ENCODE measurements around the gene UGT1A10.
"Not testable (repeated sequence)": the region's sequence is repeated elsewhere in the genome, so short reads cannot be mapped to it uniquely, and the experiment has no call there.

The UGT1A10 gene

DNA sequence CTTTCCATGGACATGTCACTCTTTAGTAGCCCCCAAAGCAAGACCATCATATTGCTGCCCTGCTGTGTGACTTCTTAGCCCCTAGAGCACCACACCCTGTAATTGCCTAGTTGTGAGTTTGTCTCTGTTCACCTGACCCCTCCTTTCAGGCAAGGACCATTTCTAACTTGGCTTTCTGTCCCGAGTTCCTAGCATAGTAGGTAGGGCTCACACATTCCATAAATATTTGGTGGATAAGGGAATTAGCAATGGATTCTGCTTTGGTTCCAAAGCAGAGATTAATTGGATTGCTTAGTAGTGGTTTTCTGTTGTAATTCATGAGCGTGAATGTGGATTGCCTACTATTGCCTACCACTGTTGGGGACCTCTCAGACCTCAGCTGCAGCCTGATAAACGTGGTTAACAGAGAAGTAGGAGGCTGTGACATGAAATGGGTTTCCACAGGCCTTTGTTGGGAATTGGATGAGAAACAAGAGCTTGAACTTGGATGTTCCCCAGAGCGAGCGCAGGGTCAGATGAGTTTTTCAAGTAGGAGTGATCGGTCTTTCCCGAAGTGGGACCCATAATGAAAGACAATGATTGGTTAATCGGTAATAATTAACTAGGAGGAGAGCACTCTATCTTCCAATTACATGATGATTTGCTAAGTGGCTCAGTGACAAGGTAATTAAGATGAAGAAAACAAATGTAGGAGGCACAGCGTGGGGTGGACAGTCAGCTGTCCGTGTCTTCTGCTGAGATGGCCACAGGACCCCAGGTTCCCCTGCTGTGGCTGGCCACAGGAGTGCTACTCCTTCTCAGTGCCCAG, 110.4 kb downstream of the UGT1A10 start:
- no peak for TF ChIP-seq ZFX (IDR thresholded peaks at IDR 0.05; ENCODE audit: borderline replicate concordance)
- TF ChIP-seq, protein P1, sequence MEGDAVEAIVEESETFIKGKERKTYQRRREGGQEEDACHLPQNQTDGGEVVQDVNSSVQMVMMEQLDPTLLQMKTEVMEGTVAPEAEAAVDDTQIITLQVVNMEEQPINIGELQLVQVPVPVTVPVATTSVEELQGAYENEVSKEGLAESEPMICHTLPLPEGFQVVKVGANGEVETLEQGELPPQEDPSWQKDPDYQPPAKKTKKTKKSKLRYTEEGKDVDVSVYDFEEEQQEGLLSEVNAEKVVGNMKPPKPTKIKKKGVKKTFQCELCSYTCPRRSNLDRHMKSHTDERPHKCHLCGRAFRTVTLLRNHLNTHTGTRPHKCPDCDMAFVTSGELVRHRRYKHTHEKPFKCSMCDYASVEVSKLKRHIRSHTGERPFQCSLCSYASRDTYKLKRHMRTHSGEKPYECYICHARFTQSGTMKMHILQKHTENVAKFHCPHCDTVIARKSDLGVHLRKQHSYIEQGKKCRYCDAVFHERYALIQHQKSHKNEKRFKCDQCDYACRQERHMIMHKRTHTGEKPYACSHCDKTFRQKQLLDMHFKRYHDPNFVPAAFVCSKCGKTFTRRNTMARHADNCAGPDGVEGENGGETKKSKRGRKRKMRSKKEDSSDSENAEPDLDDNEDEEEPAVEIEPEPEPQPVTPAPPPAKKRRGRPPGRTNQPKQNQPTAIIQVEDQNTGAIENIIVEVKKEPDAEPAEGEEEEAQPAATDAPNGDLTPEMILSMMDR (IDR thresholded peaks at IDR 0.05): no peak
- peak overlapping the region; percentile 77 for H3K27ac ChIP-seq

- TF ChIP-seq, protein P1 (IDR thresholded peaks at IDR 0.05): no peak
- TF ChIP-seq ZFX (IDR thresholded peaks at IDR 0.05; ENCODE audit: borderline replicate concordance): no peak
- peak overlapping the region; percentile 77; the same call in 1 of the 2 replicates for H3K27ac ChIP-seq
These were observed 111.0 kb downstream of the UGT1A10 start for GRCh38 chr2:233747283-233747544.

GRCh38 chr2:233750689-233751088, 114.4 kb downstream of the UGT1A10 start:
- H3K27ac ChIP-seq: not testable (repeated sequence)

GRCh38 chr2:233751212-233752009, 115.2 kb downstream of the UGT1A10 start:
- not testable (repeated sequence) for H3K27ac ChIP-seq

DNA sequence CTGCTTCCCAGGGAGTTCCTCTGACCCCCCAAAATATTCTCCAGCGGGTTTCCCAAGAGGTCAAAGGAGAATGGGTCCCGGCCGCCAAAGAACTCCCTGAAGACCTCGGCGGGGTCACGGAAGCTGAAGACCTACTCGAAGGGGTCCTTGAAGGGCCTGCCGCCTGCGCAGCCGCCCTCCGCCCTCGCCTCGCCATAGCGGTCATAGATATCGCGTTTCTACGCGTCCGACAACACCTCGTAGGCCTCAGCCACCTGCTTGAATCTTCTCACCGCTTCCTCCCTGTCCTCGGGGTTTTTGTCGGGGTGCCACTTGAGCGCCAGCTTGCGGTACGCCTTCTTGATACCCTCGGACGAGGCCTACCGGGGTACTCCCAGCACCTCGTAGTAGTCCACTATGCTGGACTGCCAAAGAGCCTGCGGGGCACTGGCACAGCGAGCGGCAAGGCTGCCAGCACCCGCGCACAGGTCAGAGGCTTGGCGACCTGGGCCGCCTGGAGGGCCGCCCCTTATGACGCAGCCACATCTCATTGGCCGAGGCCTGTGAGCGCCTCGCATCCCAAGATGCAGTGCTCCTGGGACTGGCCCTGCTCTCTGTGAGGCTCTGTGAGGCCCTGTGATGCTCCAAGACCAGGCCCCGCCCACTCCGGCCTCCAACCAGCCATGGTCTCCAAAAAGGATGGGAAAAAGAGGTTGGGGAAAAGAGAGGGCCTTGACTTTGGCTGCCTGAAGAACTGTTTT, 118.8 kb downstream of the UGT1A10 start:
- TF ChIP-seq, protein P1 (IDR thresholded peaks at IDR 0.05): no peak
- no peak for TF ChIP-seq ZFX (IDR thresholded peaks at IDR 0.05; ENCODE audit: borderline replicate concordance)
- no peak overlapping the region for H3K27ac ChIP-seq

- TF ChIP-seq, protein P1 (IDR thresholded peaks at IDR 0.05): no peak
- TF ChIP-seq ZFX (IDR thresholded peaks at IDR 0.05; ENCODE audit: borderline replicate concordance): no peak
- H3K27ac ChIP-seq: peak overlapping the region; percentile 42; the same call in 1 of the 2 replicates
These were observed 120.3 kb downstream of the UGT1A10 start for GRCh38 chr2:233756429-233757081.

DNA sequence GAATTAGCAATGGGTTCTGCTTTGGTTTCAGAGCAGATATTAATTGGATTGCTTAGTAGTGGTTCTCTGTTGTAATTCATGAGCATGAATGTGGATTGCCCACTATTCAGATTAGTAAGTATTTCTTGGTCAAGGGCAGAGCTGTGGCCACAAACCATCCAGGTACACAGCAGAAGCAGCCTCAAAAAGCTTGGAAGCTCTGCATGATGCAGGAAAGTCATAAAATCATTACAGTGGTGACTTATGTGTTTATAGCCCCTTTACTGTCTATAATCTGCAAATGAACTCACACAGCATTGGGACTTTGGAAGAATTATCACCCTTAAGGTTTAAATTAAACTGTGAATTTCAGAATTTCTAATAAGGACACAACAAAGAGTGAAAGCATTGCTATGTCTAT, 121.9 kb downstream of the UGT1A10 start:
- no peak for TF ChIP-seq ZFX (IDR thresholded peaks at IDR 0.05; ENCODE audit: borderline replicate concordance)
- TF ChIP-seq, protein P1 (IDR thresholded peaks at IDR 0.05): no peak
- H3K27ac ChIP-seq: peak overlapping the region; percentile 22; the same call in 1 of the 2 replicates
